ENCODE results near the gene METTL13.

GRCh38 chr1:171834821-171835220 lies 53.4 kb downstream of the METTL13 start:
- TF ChIP-seq POLR2A (IDR thresholded peaks at IDR 0.05; ENCODE audit: low read depth) = no peak
- TF ChIP-seq CTCF (IDR thresholded peaks at IDR 0.05) = no peak
- TF ChIP-seq POLR2AphosphoS5 (IDR thresholded peaks at IDR 0.05) = no peak

Data from esophagus muscularis mucosa (tissue), 3 donors.